Astrocyte of the cerebellum (primary cell): ENCODE results near the gene LAMC2.

Experiments
- DNase-seq: peaks from one replicate; pipeline ENCODE4 v3.0.0-alpha.2; 2011; ENCODE audit warnings: low read depth
- H3K4me3 ChIP-seq: 2 replicates; pipeline ENCODE4 v1.5.1; 2011; ENCODE audit warnings: mild to moderate bottlenecking, low read depth, low read length, moderate library complexity
- CTCF ChIP-seq: IDR thresholded peaks from 2 replicates; pipeline ENCODE4 v1.5.1; 2012; ENCODE audit warnings: low read length, low read depth, moderate library complexity, mild to moderate bottlenecking; ENCODE audit errors: missing control alignments
- in situ Hi-C: cut with HindIII; loops from 2 replicates; pipeline ENCODE4 v1.10.0; 2017; ENCODE audit warnings: low sequenced_read_pairs

Gene LAMC2

GRCh38 chr1:183289051-183289496 lies 103.0 kb downstream of the LAMC2 start:
- TF ChIP-seq CTCF = no peak
- no peak overlapping the region for H3K4me3 ChIP-seq
- in situ Hi-C loops = no loop called here
- no peak for DNase-seq

GRCh38 chr1:183290628-183291027 lies 104.6 kb downstream of the LAMC2 start:
- in situ Hi-C loops = no loop called here
- no peak overlapping the region for H3K4me3 ChIP-seq
- DNase-seq = no peak
- TF ChIP-seq CTCF = no peak

GRCh38 chr1:183291216-183291762 lies 105.2 kb downstream of the LAMC2 start:
- in situ Hi-C loops = no loop called here
- no peak for DNase-seq
- no peak overlapping the region for H3K4me3 ChIP-seq
- TF ChIP-seq CTCF = no peak

DNA sequence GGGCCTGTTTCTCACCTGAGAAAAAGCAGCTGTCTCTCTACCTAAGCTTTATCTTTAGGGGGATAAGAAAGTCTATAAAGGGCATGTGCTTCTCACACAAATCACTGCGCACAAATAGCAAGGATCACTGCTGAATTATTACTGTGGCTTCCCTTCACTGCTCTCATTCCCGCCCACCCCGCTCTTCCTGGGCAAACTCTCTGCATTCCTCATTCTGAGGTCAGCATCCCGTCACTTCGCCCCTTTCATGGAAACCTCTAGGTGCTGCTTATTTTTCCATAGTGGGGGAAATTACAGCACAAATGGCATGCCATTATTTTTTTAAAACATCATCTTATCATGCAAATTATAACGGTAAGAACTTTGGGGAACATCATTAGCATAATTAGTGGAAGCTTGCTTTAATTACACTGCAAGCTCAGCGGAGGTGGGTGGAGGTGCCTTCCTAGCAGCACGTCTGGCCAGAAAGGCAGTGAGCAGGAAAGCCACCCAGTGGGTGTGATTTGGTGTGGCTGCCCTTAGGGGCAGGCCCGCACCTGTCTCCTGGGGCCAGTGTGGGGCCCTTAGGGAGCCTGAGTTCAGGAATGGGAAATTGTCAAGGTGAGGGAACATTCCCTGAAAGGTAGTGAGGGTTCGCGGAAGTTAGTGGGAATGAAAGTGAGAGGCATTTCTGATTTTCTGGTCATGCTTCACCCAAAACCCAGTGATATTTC lies 105.9 kb downstream of the LAMC2 start:
- TF ChIP-seq CTCF = no peak
- no peak overlapping the region for H3K4me3 ChIP-seq
- in situ Hi-C loops = no loop called here
- DNase-seq = peak; percentile 42

DNA sequence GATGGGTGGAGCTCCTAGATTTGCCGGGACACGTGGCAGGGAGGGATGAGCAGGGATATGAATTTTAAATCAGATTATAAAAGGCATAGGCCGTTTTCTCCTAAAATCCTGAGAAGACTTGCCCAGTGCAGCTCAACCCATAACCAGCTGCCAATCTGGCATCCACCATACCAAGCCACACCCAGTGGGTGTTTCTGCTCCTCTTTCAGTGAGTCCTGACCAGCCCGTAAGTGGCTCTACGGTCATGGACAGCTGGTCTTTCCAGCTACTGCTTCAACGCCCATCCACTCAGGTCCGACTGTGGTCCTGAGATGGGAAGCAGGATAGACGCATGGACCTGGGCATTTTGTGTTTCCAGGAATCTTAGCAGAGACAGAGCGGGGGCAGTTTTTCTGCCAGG lies 107.2 kb downstream of the LAMC2 start:
- H3K4me3 ChIP-seq = no peak overlapping the region
- DNase-seq = no peak
- TF ChIP-seq CTCF = no peak
- in situ Hi-C loops = no loop called here

DNA sequence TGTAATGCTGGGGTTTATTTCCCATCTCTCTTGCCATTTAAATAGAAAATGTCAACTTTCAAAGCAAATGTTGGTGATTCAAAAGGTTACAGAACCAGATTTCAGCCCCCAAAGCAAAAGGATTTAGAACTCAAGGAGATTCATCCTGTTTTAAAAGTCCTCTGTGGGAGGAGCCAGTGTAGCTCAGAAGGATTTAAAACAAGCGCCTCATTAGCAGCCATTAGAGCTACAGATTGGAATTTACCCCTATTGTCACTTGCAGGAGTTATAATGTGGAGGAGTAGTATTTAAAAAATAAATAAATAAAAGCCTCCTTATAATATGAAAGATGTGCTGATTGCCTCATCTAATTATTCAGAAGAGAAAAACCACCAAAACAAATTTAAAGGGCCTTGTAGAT lies 107.8 kb downstream of the LAMC2 start:
- H3K4me3 ChIP-seq = no peak overlapping the region
- DNase-seq = no peak
- in situ Hi-C loops = no loop called here
- TF ChIP-seq CTCF = no peak
